HT1080 (cell line): ENCODE results near the gene CCDC127. TPM values are rescaled to one million over a fixed set of nuclear protein-coding genes. Genes with fewer than 3 reads are reported as not detected.
A peak's percentile ranks its signal among the peaks of the same experiment; 100 is the strongest.

Experiments used
- DNase-seq: peaks from one replicate; pipeline ENCODE4 v3.0.0-alpha.2; 2015; ENCODE audit warnings: low read depth
- total RNA-seq: library from RNA; depleted of rRNA; stranded (reverse); fragments of >200 nt; shearing (Covaris generic); gene quantifications from 2 replicates; pipeline ENCODE4 v1.2.3, GENCODE V29; 2014

The CCDC127 gene
- total RNA-seq, 1 experiment from 2014 or later, result 4.1 TPM

GRCh38 chr5:190366-191035, 27.5 kb downstream of the CCDC127 start:
- no peak for DNase-seq

GRCh38 chr5:189976-190365, 28.0 kb downstream of the CCDC127 start:
- no peak for DNase-seq

GRCh38 chr5:189486-189885, 28.5 kb downstream of the CCDC127 start:
- no peak for DNase-seq

GRCh38 chr5:188488-189481, 29.2 kb downstream of the CCDC127 start:
- DNase-seq, result peak; percentile 84

GRCh38 chr5:187617-188451, 30.1 kb downstream of the CCDC127 start:
- DNase-seq, result no peak

GRCh38 chr5:187042-187431, 30.9 kb downstream of the CCDC127 start:
- no peak for DNase-seq

- DNase-seq, result no peak
Measured at GRCh38 chr5:186091-187041, 31.6 kb downstream of the CCDC127 start.

GRCh38 chr5:185095-186070, 32.6 kb downstream of the CCDC127 start:
- no peak for DNase-seq

- DNase-seq, result no peak
Measured at GRCh38 chr5:184471-184870, 33.5 kb downstream of the CCDC127 start.

GRCh38 chr5:182126-182525, 35.8 kb downstream of the CCDC127 start:
- DNase-seq, result no peak

- DNase-seq, result no peak
Measured at GRCh38 chr5:181566-181965, 36.4 kb downstream of the CCDC127 start.

- DNase-seq, result no peak
Measured at GRCh38 chr5:181160-181559, 36.8 kb downstream of the CCDC127 start.

GRCh38 chr5:180286-180918, 37.6 kb downstream of the CCDC127 start:
- no peak for DNase-seq

- DNase-seq, result no peak
Measured at GRCh38 chr5:179401-179800, 38.6 kb downstream of the CCDC127 start.

- no peak for DNase-seq
Measured at GRCh38 chr5:178110-178509, 39.8 kb downstream of the CCDC127 start.

- no peak for DNase-seq
Measured at GRCh38 chr5:176296-176823, 41.6 kb downstream of the CCDC127 start.

GRCh38 chr5:174876-175465, 43.0 kb downstream of the CCDC127 start:
- DNase-seq, result no peak

- DNase-seq, result no peak
Measured at GRCh38 chr5:174291-174600, 43.7 kb downstream of the CCDC127 start.
